Large intestine (tissue), 3 donors: ENCODE data around the gene RBBP8NL. TPM values are rescaled to one million over a fixed set of nuclear protein-coding genes. Genes with fewer than 3 reads are reported as not detected.
A peak's percentile ranks its signal among the peaks of the same experiment; 100 is the strongest.

Experiments used
- DNase-seq, 2 donors: peaks; one replicate each; pipeline versions ENCODE4 v3.0.0 to v3.0.0-alpha.2; 2013
- H3K27ac ChIP-seq: one replicate; pipeline ENCODE4 v1.5.1; 2013; ENCODE audit warnings: low read length
- H3K27me3 ChIP-seq: 2 replicates; pipeline ENCODE4 v1.6.1; 2013; ENCODE audit warnings: low read length; ENCODE audit not compliant: control insufficient read depth, insufficient read depth
- H3K36me3 ChIP-seq: 2 replicates; pipeline ENCODE4 v1.6.1; 2013; ENCODE audit warnings: low read length; ENCODE audit not compliant: control insufficient read depth, insufficient read depth
- H3K4me1 ChIP-seq: one replicate; pipeline ENCODE4 v1.6.1; 2013; ENCODE audit warnings: low read length; ENCODE audit not compliant: control insufficient read depth, insufficient read depth
- H3K4me3 ChIP-seq: one replicate; pipeline ENCODE4 v1.5.1; 2013; ENCODE audit warnings: low read length
- H3K9me3 ChIP-seq: one replicate; pipeline ENCODE4 v1.6.1; 2013; ENCODE audit warnings: mild to moderate bottlenecking, low read depth, low read length, moderate library complexity; ENCODE audit not compliant: control insufficient read depth
- WGBS: methylation state at CpG from one replicate; pipeline ENCODE4 v1.1.5; 2013; ENCODE audit warnings: low lambda C conversion rate; ENCODE audit not compliant: insufficient coverage; 5-methylcytosine and 5-hydroxymethylcytosine counted together
- polyA plus RNA-seq: library from polyadenylated mRNA; unstranded; fragments of 120-200 nt; gene quantifications from one replicate; pipeline ENCODE4 v1.2.1, GENCODE V29; 2013

The RBBP8NL gene
- polyA plus RNA-seq, 1 donor: 9.6 TPM

DNA sequence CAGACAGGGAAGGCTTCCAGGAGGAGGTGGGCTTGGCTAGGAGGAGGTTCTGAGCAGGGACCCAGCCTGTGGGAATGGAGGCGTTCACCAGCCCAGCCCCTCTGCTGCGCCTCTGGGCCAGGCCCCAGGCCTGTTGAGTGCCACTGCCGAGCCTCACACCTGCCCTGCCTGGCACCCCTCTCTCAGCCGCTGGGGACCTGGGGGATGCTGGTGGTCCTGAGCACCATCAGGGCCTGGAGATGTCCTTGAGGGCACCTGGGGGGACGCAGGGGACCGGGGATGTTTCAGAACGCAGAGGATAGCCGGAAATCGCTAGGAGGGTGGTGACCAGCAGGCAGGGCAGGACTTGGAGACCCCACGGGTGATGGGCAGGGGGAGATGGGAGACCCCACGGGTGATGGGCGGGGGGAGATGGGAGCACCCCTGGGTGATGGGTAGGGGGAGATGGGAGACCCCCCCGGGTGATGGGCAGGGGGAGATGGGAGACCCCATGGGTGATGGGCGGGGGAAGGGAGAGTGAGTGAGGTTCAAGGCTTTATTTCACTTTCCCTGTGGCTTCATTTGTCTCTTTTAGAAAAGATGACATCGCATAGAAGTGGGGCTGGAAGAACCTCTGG, 35.7 kb upstream of the RBBP8NL start:
- Histone ChIP-seq H3K9me3 (no peaks in the 10 kb centered on the region), H3K4me3 (no peak overlapping the region), H3K27ac (no peak overlapping the region), H3K27me3 (no peaks in the 10 kb centered on the region), H3K36me3 (peaks cover 47% of the 10 kb centered on the region), H3K4me1 (peaks cover 40% of the 10 kb centered on the region)
- no CpG with 5 or more reads among the region's 15 CpGs for WGBS
- no peak for DNase-seq

DNA sequence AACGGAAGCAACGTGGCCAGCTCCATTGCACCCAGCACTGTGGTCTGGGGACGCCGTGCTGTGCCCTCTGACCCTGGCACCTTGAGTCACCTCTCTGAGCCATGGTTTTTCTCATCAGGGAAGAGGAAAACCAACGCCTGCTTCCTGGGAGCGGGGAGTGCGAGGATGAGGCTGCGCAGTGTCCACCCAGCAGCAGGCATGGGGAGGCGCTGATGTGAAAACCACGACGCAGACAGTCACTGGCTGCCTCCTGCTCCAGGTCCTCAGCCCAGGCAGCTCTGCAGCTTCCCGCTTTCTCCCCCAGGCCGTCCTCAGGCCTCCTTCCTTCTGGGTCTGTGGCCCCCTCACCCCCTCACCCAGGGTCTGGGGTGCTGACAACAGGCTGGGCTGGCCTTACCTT, 34.5 kb upstream of the RBBP8NL start:
- Histone ChIP-seq H3K4me1 (peaks cover 43% of the 10 kb centered on the region), H3K27me3 (no peaks in the 10 kb centered on the region), H3K9me3 (no peaks in the 10 kb centered on the region), H3K36me3 (peaks cover 40% of the 10 kb centered on the region), H3K4me3 (no peak overlapping the region), H3K27ac (no peak overlapping the region)
- WGBS: no CpG with 5 or more reads among the region's 13 CpGs
- DNase-seq: no peak

DNA sequence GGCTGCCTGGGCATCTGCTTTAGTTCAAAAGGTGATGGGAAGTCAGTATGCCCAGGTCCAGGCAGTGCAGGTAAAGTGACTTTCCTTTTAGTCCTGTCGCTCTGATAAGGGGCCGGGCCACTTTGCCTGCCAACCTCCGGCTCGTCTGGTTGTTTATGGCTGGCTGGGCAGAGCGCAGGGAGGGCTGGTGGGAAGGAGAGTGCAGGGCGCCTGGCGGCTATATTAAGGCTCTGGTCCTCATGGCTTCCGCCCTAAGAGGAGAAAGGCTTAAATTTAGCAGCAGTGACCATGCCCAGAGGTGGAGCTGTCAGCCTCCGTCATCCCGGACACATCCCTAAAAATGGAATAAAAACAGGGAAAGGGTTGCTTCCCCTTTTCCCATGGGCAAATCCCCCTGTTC, 33.8 kb upstream of the RBBP8NL start:
- Histone ChIP-seq H3K27ac (no peak overlapping the region), H3K4me1 (peaks cover 43% of the 10 kb centered on the region), H3K27me3 (no peaks in the 10 kb centered on the region), H3K36me3 (peaks cover 33% of the 10 kb centered on the region), H3K4me3 (no peak overlapping the region), H3K9me3 (no peaks in the 10 kb centered on the region)
- WGBS: no CpG with 5 or more reads among the region's 10 CpGs
- DNase-seq: peak in 1 of 2 donors; percentile 60

DNA sequence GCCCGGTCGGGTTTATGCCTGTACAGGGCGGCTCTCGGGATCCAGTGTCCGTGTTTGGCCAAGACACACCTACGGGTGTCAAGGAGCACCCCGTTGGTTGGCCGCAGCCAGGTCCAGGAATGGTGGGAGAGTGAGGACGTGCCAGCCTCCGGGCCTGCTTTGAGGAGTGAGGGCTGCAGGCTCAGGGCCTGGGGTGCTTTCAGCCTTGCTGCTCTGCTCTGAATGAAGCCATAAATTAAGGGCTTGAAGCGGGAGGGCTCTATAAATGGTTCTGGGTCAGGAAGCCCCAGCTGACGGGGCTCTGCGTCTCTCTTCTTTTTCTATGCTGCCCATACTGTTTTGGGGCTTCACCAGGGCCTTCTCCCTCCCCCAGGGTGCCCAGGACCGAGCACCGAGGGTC, 33.3 kb upstream of the RBBP8NL start:
- no peak overlapping the region for H3K27ac ChIP-seq
- no peak overlapping the region for H3K4me3 ChIP-seq
- H3K36me3 ChIP-seq: peaks cover 28% of the 10 kb centered on the region
- DNase-seq: no peak
- H3K9me3 ChIP-seq: peaks cover 2% of the 10 kb centered on the region
- no CpG with 5 or more reads among the region's 15 CpGs for WGBS
- no peaks in the 10 kb centered on the region for H3K27me3 ChIP-seq
- peaks cover 43% of the 10 kb centered on the region for H3K4me1 ChIP-seq

DNA sequence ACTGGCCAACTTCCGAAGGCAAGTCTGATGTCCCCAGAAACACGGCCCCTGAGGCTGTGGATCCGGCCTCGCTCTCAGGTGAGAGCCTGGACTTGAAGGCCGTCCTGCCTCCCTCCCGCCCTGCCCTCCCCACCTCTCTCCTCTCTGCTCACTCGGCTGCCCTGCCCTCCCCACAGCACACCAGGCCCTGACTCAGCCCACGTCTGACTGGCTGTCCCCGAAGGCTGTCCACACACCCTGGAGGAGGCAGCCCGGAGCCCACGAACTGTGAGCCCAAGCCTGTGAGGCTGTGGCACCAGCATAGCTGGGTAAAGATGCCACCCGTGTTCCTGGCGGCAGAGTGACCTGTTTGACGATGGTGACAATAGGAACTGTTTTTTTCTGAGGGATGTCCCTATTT, 32.1 kb upstream of the RBBP8NL start:
- Histone ChIP-seq H3K36me3 (peaks cover 18% of the 10 kb centered on the region), H3K4me3 (no peak overlapping the region), H3K4me1 (peaks cover 41% of the 10 kb centered on the region), H3K9me3 (peaks cover 2% of the 10 kb centered on the region), H3K27me3 (no peaks in the 10 kb centered on the region), H3K27ac (no peak overlapping the region)
- no peak for DNase-seq
- WGBS: no CpG with 5 or more reads among the region's 14 CpGs

DNA sequence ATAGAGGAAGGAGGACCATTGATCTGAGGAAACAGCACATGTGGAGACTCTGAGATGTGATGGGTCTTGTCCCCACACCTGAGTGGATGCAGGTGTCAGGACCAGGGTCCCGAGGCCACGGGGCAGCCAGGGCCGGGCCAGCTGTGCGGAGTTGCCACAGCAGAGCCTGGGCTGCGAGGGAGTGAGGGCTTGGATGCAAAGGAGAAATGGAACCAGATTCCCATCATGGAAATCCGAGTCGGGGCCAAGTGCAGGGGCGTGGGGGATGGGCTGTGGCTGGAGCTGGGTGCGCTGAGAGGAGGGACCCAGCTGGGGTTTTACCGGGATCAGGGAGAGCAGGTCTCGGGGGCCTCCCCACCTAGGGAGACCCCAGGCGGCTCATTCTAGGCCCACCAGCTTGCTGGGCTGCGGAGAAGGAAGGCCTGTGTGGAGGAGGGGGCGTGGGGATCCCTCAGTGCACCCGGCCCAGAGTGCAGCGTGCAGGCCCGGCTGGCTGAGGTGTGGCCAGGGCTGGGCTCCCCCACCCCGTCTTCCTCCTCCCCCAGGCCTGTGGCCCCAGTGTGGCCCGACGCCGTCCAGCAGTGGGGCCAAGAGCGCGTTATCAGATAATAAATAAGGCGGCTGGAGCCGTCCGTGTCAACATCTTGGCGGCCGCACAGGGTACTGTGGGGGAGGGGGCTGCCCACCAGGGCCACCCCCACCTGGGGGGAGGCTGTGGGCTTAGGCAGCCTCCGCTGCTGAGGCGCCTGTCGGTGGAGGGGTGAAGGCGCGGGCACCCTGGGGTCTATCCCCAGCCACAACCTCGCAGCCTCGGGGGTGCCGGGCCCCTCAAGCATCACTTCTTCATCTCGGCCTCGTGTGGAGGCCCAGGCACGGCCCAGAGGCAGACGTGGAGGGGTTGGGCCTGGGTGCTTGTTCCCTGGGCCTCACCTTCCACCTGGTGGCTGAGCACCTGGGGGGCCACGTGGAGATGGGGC, 31.2 kb upstream of the RBBP8NL start:
- peak in 1 of 2 donors; percentile 54 for DNase-seq
- no peak overlapping the region for H3K27ac ChIP-seq

DNA sequence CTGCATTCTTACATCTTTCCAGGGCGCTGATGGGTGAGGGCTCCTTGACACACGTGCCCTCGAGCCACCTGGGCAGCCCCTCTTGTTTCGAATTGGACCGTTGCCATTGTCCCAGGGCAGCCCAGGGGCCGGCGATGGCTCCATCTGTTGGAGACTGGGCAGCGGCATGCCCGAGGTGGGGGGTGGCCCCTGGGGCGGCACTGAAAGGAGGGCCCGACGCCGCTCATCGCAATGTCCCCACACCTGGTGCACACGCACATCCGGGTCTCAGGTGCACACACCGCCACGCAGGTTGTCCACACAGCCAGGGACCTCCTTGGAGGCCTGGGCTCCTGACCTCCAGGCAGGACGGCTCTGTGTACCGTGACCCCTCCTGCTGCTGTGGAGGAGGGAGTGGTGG, 30.5 kb upstream of the RBBP8NL start:
- no peak overlapping the region for H3K27ac ChIP-seq
- WGBS: no CpG with 5 or more reads among the region's 20 CpGs
- peaks cover under 1% of the 10 kb centered on the region for H3K36me3 ChIP-seq
- peaks cover 2% of the 10 kb centered on the region for H3K9me3 ChIP-seq
- DNase-seq: no peak
- H3K4me3 ChIP-seq: no peak overlapping the region
- no peaks in the 10 kb centered on the region for H3K27me3 ChIP-seq
- peaks cover 47% of the 10 kb centered on the region for H3K4me1 ChIP-seq

More for the DNA sequence above, 31.2 kb upstream of the RBBP8NL start:
- H3K4me1 ChIP-seq: peaks cover 42% of the 10 kb centered on the region
- peaks cover 2% of the 10 kb centered on the region for H3K9me3 ChIP-seq
- H3K4me3 ChIP-seq: no peak overlapping the region
- H3K27me3 ChIP-seq: no peaks in the 10 kb centered on the region
- no CpG with 5 or more reads among the region's 41 CpGs for WGBS
- H3K36me3 ChIP-seq: peaks cover 8% of the 10 kb centered on the region

DNA sequence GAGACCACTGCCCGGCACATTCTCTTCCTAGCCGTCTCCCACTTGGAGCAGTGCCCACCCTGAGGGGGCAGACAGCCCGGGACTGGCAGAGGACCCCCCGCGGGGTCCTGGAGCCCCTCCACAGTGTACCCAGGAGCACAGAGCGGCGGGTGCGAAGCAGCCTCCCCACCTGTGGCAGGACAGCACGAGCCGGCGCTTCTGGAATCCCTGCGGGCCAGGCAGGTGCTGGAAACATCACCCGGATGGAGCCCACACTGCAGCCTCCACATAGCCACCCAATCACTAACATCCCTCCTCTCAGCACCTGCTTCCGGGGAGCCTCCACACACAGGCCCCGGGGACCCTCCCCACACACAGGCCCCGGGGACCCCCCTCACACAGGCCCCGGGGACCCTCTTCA, 29.8 kb upstream of the RBBP8NL start:
- no peak for DNase-seq
- no peak overlapping the region for H3K4me3 ChIP-seq
- no peaks in the 10 kb centered on the region for H3K27me3 ChIP-seq
- peaks cover 2% of the 10 kb centered on the region for H3K9me3 ChIP-seq
- H3K27ac ChIP-seq: no peak overlapping the region
- H3K4me1 ChIP-seq: peaks cover 51% of the 10 kb centered on the region
- no CpG with 5 or more reads among the region's 17 CpGs for WGBS
- no peaks in the 10 kb centered on the region for H3K36me3 ChIP-seq

DNA sequence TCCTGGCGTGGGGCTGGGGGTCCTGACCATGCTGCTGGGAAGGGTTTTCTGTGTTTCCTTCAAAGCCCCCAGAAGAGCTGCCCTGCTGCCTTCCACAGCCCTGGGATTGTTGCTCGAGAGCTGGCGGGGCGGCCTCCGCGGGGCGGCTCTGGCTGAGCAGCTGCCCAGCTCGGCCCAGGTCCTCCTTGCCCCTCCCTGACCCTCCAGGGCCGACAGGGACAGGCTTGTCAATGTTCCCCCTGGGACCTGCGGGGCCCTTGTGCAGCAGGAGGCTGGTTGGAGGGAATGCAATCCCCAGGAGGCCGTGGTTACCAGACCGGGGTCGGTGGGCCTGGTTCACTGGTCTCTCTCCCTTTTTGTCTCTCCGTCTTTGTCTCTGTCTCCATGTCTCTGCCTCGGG, 28.6 kb upstream of the RBBP8NL start:
- DNase-seq: no peak
- Histone ChIP-seq H3K36me3 (no peaks in the 10 kb centered on the region), H3K27me3 (no peaks in the 10 kb centered on the region), H3K27ac (no peak overlapping the region), H3K9me3 (peaks cover 2% of the 10 kb centered on the region), H3K4me3 (no peak overlapping the region), H3K4me1 (peaks cover 45% of the 10 kb centered on the region)
- no CpG with 5 or more reads among the region's 15 CpGs for WGBS

DNA sequence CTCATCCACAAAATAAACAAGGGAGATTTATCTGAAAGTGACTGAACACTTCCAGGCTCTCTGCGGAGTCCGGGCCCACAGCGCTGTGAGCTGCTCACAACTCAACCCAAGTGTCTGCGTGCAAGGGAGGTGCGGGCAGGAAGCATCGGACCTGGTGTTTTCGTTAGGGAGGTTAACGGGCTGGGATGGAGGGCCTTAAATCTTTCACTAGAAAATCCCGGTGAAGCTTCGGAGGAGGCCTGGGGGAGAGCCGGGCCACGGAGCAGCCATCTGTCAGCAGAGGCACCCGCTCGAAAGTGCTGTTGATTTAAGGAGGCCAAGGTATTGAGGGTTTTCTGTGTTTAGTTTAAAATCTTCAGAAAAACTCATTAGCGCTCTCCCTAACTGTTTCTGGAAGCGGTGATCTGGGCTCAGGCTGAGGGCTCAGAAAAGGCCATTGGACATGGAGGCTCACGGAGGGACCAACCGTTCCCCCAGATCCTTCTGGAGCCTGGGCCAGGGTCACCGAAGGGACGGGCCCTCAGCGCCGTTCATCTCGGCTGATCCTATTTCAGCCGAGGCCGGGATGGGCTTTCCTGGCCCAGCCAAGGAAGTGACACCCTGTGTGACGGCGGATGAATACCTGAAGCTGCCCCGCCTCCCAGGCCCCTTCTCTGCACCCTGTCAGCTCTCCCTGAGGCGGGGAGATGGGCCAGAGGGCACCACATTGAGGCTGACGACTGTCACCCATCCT, 27.7 kb upstream of the RBBP8NL start:
- Histone ChIP-seq H3K27me3 (no peaks in the 10 kb centered on the region), H3K36me3 (no peaks in the 10 kb centered on the region), H3K4me3 (no peak overlapping the region), H3K4me1 (peaks cover 47% of the 10 kb centered on the region), H3K9me3 (peaks cover 2% of the 10 kb centered on the region), H3K27ac (no peak overlapping the region)
- no CpG with 5 or more reads among the region's 30 CpGs for WGBS
- DNase-seq: no peak
